ENCODE results near the gene DYSF.

The DYSF gene

DNA sequence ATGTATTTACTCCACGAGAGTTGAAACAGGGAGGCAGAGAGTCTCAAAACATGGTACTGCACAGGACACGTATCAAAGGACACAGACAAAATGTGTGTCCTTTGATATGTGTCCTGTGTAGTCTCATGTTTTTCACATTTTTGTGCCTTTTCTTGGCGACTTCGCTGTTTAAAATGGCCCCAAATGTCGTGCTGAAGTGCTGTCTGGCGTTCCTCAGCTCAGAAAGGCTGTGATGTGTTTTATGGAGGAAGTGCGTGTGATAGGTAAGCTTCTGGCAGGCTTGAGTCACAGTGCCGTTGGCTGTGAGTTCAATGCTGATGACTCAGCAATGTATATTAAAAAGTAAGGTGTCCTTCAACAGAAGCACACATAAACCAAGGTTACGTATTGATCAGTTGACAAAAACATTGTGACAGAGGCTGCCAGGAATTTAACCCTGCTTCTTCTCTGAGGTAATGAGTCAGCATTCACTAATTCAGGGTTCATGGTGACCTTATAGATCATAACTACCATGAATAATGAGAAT, 78.2 kb downstream of the DYSF start:
- no peak for DNase-seq

- DNase-seq: no peak
Measured at GRCh38 chr2:71532327-71532726, 79.0 kb downstream of the DYSF start.

DNA sequence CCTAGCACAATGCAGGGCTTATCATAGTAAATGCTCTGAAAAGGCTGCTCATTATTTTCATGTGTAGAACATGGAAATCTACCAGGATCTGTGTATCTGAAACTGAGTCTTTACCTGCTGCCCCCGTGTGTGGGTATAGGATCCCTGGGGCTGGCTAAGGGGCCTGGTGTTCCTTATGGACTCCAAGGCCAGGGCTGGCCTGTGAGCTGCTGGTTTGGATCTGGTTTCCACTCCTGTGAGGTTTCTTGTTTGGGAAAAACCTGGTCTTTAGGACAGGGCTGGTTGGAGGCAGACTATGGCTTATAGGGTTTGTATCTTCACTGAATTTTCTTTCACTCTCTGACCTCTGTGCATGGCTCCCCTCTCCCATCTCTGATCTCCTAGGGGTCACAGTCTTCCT, 80.8 kb downstream of the DYSF start:
- no peak for DNase-seq

DNA sequence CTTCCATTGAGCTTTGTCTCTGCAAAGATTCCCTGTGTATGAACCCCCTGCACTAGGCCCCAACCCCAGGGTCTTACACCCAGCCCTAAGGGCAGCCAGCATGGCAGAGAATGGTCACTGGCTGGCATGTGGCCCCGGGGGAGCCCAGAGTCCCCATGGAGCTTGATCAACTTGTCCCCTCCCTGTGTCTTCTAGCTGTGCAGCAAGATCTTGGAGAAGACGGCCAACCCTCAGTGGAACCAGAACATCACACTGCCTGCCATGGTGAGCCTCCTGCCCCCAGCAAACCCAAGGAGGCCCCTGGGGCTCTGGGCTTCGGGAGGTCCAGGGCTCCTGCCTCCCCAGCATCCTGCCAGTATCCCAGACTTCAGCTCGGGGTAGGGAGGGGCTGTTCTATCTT, 81.5 kb downstream of the DYSF start:
- DNase-seq: no peak

DNA sequence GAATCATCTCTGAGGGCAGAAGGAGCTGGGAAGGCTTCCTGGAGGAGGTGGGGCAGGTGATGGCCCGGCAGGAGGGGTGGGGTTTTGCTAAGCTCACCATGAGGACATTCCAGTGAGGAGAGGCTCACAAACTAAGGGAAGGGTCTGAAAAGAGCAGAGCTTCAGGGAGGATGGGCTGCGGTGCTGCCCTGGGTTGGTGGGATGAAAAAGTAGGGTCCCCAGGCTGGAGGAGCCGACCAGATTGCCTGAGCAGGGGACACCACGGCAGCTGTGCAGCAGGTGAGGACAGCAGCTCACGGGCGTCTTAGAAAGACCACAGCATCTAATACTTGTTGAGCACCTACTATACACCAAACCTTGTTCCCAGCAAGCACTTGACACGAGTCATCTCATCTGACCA, 82.2 kb downstream of the DYSF start:
- no peak for DNase-seq

GRCh38 chr2:71536226-71536671, 82.9 kb downstream of the DYSF start:
- DNase-seq: no peak

GRCh38 chr2:71538241-71538640, 84.9 kb downstream of the DYSF start:
- DNase-seq: no peak

GRCh38 chr2:71538656-71539265, 85.4 kb downstream of the DYSF start:
- no peak for DNase-seq

DNA sequence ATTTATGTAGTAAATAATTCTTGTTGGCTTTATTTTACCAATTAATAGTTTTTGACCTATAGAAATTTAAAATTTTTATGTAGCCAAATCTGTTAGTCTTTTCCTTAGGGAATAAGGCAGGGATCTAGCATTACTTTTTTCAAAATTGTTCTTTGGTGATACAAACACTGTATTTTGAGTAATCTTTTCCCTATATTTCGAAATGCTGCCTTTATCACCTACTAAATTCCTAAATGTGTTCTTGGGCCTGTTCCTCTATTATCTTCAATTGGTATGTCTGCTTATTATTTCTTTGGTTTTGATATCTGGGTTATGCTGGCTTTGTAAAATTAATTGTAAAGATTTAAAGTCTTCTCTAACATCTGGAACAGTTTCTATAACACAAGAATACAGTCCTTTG, 87.5 kb downstream of the DYSF start:
- no peak for DNase-seq

GRCh38 chr2:71544919-71545571, 91.7 kb downstream of the DYSF start:
- DNase-seq: no peak

- DNase-seq: peak in 1 of 2 experiments; percentile 8
Measured at GRCh38 chr2:71545572-71546274, 92.4 kb downstream of the DYSF start.

- no peak for DNase-seq
Measured at GRCh38 chr2:71546275-71546638, 92.9 kb downstream of the DYSF start.

GRCh38 chr2:71546777-71547281, 93.5 kb downstream of the DYSF start:
- no peak for DNase-seq

- DNase-seq: no peak
Measured at GRCh38 chr2:71547616-71548285, 94.4 kb downstream of the DYSF start.

- DNase-seq: no peak
Measured at GRCh38 chr2:71548646-71549425, 95.5 kb downstream of the DYSF start.

GRCh38 chr2:71550801-71551630, 97.7 kb downstream of the DYSF start:
- no peak for DNase-seq

DNA sequence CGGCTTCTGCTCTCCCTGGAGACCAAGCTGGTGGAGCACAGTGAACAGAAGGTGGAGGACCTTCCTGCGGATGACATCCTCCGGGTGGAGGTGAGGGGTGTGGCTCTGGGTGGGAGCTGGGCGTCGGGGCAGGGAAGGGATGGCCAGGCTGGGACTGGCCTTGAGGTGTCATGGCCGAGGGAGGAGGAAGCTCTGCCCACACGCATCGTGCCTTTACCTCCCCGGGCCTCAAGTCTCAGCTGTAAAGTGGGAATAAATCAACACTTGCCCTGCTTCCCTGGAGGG, 98.2 kb downstream of the DYSF start:
- DNase-seq: no peak

- no peak for DNase-seq
Measured at GRCh38 chr2:71552356-71552755, 99.0 kb downstream of the DYSF start.

GRCh38 chr2:71552861-71553301, 99.5 kb downstream of the DYSF start:
- DNase-seq: no peak

DNA sequence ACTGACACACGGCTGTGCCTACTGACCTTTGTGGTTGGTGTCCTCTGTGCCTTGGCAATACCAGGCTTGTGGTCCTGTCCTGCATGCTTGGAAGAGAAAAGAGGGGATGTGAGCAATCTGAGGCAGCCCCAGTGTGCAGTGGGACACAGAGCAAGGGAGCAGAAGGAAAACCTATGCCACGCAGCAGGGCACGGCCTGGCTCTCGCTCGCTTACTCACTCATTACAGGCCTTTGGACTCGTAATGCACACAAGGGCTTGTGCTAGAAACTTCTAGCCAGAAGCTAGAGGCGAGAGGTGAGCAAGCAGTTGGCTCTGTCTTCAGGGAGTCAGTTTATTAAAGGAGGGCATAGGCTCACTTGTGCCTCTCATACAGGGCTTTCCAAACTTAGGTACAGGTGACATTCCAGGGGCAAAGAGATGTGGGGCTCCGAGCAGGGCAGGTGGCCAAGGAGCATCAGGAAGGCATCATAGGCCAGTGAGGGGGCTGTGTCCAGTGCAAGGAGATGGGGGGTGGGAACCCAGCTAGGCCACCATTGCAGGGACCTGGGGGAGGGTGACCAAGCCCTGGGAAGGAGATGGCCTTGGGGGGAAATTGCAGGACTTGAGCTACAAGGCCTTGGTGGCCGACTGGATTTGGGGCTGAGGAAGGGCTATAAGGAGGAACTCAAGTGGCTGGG, 100.8 kb downstream of the DYSF start:
- DNase-seq: no peak

GRCh38 chr2:71554706-71555056, 101.3 kb downstream of the DYSF start:
- no peak for DNase-seq
